LHCN-M2 (cell line): ENCODE measurements around the gene MICAL3. TPM values are rescaled to one million over a fixed set of nuclear protein-coding genes. Genes with fewer than 3 reads are reported as not detected.

ENCODE experiments used
- DNase-seq: peaks from one replicate; pipeline ENCODE4 v3.0.0-alpha.2; 2012; ENCODE audit warnings: low read depth
- total RNA-seq: library from RNA; depleted of rRNA; stranded (reverse); fragments of >200 nt; gene quantifications from 2 replicates; pipeline ENCODE4 v1.2.3, GENCODE V29; 2014

The MICAL3 gene
- total RNA-seq, 1 experiment from 2014 or later: 18.5 TPM

DNA sequence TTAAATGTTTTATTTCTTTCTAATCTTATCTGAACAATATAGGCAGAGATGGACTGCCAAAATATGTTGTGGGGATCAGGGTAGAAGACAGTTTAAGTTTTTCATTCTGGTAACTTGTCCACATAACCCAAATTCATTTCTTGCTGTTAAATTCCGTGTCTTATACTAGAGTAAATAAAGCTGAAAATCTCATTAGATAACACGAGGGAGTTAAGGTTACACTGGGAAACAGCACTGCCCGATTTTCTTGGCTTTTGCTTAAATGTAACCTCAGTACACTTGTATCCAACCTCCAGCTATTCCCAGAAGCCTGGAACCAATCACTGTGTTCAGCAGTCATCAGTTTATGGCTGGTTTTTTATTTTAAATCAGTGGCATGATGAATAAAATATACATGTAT, 48.2 kb downstream of the MICAL3 start:
- DNase-seq: no peak

DNA sequence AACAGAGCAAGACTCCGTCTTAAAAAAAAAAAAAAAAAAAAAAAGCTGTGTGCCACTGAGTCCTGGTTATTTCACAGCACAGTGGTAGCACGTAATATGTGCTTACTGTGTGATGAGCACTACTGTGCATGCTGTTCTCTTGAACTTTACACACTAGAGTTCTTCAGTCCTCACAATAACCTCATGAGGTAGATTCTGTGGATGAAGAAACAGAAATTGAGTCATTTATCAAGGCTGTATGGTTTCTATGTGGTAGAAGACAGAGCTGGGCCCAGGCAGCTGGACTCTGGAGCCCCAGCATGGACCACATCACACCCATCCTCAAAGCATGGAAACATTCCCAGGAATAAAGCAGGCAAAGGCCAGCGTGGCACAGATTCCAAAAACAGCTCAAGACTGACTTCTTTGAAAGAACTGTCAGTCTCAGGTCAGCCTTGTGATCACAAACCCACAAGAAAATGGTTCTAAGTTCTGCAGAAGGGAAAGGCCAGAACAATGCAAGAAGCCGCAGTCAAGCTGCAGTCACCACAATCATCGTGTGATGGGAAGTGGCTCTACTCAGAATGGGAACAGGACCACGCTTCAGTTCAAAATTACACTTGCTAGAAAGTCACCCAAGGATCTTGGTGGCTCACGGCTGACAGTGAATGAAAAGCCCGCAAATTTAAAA, 49.5 kb downstream of the MICAL3 start:
- no peak for DNase-seq

- DNase-seq: no peak
Measured at GRCh38 chr22:17974087-17974486, 50.3 kb downstream of the MICAL3 start.

GRCh38 chr22:17973217-17973616, 51.1 kb downstream of the MICAL3 start:
- no peak for DNase-seq

DNA sequence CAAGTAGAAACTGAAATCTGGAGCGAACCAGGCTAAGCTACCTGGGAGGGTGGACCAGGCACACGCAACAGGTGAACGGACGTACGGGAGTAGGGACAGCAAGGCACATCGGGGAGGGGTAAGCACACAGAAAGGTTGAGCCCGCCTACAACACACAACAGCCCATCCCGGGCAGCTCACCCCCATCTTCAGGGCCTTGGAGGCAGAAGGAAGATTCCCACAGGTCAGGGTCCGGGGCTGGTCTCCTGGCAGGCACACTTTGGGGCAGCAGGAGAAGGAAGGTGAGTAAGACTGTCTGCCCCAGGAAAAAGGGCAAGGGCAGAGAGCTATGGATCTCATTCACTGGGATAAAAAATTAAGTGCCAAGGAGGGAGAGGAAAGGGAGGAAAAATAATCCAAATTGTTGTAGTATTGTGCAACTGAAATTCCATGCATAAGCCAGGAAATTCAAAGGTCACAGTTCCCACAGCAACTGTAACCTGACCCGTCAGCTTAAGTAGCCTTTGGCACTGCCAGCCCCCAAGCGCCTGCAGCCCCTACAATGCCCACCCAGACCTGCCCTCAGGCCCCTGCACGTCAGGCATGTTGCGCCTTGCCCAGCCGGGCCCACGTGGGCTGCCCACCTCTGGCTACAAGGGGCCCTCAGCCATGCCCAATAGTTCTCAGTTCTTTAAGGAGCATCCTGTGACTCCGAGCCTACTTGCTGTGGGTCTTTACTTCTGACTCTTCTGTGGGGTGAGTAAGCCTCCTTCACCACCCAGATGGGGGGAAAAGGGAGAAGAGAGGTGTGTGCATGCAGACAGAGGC, 51.8 kb downstream of the MICAL3 start:
- peak; percentile 77 for DNase-seq

DNA sequence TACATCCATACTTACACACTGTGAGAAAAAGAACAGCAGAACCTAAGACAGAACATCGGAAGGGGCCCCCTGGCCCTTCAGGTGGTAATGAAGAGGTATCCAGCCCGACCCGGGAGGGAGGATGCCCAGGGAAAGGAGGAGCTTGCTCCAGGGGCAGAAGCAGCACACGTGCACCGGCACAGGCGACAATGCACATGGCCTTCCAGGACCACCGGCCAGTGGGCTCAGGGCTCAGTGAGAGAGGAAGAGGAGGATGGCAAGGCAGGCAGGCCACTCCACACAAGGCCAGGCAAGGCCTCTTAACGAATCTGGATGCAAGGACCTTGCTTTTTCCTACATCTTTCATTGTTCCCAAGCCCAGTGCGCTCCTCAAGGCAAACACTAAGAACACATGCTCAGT, 52.6 kb downstream of the MICAL3 start:
- DNase-seq: no peak

GRCh38 chr22:17970201-17970708, 54.1 kb downstream of the MICAL3 start:
- DNase-seq: peak; percentile 66

DNA sequence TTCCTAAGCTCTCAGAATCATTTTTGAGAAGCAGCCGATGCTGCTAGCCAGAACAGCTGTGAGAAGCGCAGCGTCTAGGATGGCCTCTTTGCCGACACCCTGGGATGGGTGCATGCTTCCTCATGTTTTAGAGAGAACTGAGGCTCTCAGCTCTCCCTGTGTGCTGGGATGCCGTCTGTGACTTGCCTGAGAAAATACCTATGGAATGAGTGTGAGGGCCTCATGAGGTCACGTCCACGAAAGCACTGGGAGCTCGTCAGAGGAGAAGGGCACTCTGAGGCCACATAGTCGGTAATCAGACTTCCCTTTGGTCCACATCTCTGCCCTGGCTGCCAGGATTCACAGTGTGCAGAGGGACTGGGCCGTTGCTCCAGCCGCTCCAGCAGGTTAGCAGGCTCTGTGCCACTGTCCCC, 54.7 kb downstream of the MICAL3 start:
- DNase-seq: peak; percentile 86

GRCh38 chr22:17968126-17968525, 56.2 kb downstream of the MICAL3 start:
- no peak for DNase-seq

GRCh38 chr22:17966403-17966717, 58.0 kb downstream of the MICAL3 start:
- DNase-seq: no peak

DNA sequence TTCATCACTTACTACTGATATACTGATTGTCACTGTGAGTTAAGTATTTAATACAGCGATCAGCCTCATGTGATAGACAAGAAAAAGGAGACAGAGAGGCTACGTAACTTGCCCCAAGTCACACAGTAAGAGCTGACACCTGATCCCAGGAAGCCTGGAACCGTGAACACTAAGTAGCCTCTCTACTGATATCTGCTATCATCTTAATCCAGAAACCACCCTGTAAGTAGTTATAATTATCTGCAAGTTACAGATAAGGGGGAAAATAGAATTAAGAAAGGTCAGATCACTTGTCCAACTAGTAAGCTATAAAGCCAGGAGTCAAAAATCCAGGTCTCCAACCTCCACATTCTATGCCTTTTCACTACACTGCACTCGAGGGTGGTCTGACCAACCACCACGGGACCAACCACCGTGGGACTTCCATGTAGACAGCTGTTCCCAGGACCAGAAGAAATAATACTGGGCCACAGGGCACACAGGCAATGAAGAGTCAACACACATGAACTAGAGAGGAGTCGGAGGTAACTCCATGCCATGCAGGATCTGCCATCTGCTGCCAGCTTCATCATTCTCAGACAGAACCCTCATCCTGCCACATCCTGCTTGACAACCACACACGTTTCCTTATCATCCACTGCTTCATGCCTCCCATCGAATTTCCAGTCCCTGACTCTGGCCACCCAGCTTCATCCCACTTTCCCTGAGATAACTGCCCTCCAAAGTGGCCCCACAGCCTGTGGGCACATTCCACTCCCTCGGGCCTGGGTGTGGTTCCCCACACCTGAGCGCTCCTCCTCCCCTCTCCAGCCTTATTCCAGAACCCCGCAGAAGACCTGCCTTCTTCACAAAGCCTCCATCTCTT, 58.6 kb downstream of the MICAL3 start:
- DNase-seq: peak; percentile 43

GRCh38 chr22:17964643-17965042, 59.7 kb downstream of the MICAL3 start:
- DNase-seq: no peak

DNA sequence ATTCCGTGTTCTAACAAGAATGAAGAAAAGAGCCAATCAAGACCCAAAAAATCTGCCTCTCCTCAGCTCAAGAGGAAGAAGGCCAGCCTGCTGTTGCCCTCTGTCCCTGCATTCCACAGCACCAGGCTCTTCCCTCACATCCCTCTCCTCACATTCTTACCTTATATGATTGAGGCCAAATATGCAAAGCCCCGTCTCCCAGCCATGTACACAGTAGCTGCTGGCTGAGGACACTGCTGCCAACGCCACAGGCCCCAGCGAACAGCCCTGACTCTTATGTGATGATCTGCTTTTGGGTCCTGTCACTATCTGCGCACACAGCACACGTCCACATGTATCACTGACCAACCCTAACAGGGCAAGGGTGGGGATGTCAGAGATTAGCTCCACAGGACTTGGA, 60.2 kb downstream of the MICAL3 start:
- no peak for DNase-seq

DNA sequence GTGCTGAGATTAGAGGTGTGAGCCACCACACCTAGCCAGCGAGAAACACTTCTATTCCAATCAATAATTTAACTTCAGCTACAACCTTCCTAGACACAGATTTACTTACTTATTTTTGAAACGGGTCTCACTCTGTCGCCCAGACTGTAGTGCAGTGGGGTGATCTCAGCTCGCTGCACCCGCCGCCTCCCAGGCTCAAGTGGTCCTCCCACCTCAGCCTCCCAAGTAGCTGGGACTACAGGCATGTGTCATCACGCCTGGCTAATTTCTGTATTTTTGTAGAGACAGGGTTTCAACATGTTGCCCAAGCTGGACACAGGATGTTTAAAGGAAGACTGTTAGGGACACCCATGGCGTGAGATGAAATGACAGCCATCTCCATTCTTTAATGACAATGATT, 61.3 kb downstream of the MICAL3 start:
- DNase-seq: no peak

GRCh38 chr22:17962168-17962567, 62.2 kb downstream of the MICAL3 start:
- DNase-seq: no peak

GRCh38 chr22:17961446-17961729, 63.0 kb downstream of the MICAL3 start:
- no peak for DNase-seq

DNA sequence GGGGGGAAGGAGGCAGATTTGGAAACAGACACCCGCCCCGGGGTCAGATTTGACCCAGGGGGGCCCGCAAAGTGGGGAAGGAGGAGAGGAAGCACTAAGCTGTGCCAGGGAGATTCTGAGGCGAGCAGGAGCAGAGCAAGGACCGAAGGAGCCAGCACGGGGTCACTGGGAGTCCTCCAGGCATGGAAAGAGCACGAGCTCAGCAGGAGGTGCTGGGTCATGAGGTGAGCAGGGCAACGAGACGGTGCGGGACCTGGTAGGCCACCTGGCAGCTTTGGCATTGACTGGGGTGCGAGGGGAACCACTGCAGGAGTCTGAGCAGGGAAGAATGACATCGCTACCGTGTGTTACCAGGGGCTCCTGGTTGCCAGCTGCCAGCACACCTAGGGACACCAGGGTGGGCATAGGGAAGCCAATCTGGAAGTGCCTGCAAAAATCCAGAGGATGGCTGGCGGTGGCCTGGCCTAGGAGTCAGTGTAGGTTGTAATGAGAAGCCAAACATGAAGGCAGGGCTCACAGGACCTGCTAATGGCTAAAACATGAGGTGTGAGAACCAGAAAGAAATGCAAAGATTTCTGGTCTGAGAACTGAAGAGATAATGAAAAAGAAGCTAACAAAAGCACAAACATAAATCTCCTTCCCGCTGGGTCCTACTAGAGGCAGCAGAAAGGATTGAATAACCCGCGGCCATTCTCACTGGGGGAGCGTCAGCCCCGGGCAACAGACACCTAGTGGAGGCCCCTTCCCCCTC, 63.5 kb downstream of the MICAL3 start:
- no peak for DNase-seq

DNA sequence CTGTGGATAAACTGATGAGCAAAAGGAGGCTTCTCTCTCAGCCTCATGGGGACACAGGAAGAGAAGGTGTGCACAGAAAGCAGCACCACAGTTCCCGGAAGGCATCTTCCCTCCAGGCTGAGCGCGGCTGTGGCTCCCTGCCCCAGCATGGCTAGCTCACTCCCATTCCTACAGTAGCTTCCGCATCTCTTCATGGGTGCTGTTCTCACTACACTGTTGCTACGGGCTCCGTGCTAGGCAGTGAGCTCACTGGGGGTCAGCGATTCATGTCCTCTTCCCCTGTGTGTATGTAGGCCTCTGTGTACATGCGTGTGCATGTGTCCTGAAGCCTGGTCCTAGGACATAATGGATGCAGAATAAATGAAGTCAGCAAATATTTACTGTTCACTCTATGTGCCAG, 64.3 kb downstream of the MICAL3 start:
- DNase-seq: no peak

GRCh38 chr22:17958166-17958565, 66.2 kb downstream of the MICAL3 start:
- no peak for DNase-seq

DNA sequence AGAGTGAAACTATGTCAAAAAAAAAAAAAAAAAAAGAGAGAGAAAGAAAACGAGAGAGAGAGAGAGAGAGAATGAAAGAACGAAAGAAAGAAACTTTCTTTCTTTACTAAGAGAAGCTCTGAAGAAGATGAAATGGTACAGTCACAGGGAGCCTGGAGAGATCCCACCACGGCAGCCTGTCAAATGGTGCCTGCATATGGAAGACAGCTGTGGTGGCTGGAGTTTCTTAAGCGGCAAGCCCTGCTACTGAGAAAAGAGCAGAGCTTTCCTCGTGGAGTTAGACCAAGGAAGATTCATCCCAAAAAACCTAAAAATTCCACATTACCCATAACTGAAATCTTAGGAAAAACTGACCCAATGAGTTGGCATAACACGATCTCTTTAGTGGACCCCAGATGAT, 66.7 kb downstream of the MICAL3 start:
- DNase-seq: no peak

DNA sequence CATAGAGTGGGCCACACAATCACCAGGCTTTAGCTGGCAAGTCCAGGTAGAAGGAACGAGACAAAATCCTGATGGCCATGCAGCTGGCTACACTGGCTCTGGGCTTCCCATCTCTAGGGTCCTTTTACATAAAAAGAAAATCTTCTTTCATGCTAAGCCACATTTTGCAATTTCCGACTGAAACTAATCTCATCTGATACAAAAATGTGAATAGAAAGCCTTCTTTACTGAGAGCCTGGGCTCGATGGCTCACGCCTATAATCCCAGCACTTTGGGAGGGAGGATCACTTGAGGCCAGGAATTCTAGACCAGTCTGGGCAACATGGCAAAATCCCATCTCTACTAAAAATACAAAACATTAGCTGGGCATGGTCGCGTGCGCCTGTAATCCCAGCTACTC, 67.2 kb downstream of the MICAL3 start:
- no peak for DNase-seq

DNA sequence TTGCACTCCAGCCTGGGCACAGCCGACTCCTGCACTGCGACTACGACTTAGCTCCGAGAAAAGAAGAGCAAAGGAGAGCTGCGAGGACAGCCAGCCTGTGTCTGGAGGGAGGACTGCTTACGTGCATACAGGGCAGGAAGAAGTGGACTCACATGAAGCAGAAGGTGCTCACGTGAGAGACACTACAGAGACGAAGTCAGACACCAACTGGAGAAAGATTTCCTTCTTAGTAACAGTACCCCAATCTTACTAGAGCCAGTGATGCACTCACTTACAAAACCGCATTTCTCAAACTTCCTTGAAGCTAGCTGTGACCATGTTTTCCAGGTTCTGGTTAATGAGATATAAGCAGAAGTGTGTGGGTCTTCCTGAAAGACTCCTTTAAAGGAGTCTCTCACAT, 67.7 kb downstream of the MICAL3 start:
- DNase-seq: no peak
